Activated T-helper 2 cell treated with anti-CD3 and anti-CD28 coated beads, Interferon-gamma antibody, Interleukin-2, Interleukin-4, amounts not matched to agents 10 μg/mL and 5 μg/mL and 100 μg/mL, durations not matched to agents 14 hours and 24 hours and 36 hours (primary cell): ENCODE measurements around the gene SRP9. TPM values are rescaled to one million over a fixed set of nuclear protein-coding genes. Genes with fewer than 3 reads are reported as not detected.
"Not testable (repeated sequence)": the region's sequence is repeated elsewhere in the genome, so short reads cannot be mapped to it uniquely, and the experiment has no call there.

Source experiments
- DNase-seq: peaks from one replicate; pipeline ENCODE4 v3.0.0; 2021; ENCODE audit warnings: low spot score
- H3K27ac Mint-ChIP-seq: one replicate; pipeline ENCODE4 v1.8.0; 2021; ENCODE audit warnings: mixed read lengths
- H3K27me3 Mint-ChIP-seq: one replicate; pipeline ENCODE4 v1.8.0; 2021; ENCODE audit warnings: low read depth, mixed read lengths
- H3K36me3 Mint-ChIP-seq: one replicate; pipeline ENCODE4 v1.8.0; 2021; ENCODE audit warnings: low read depth, mixed read lengths
- H3K4me1 Mint-ChIP-seq: one replicate; pipeline ENCODE4 v1.8.0; 2021; ENCODE audit warnings: low read depth, mixed read lengths
- H3K4me3 Mint-ChIP-seq: one replicate; pipeline ENCODE4 v1.8.0; 2021; ENCODE audit warnings: low read depth, mild to moderate bottlenecking, moderate library complexity, mixed read lengths
- H3K9me3 Mint-ChIP-seq: one replicate; pipeline ENCODE4 v1.8.0; 2021; ENCODE audit warnings: mixed read lengths
- intact Hi-C: fragments of 100-400 bp; cut with micrococcal nuclease; formaldehyde crosslinking; loops from one replicate; pipeline ENCODE4 v1.15.1; 2023
- total RNA-seq: library from RNA; stranded (reverse); gene quantifications from 2 replicates; pipeline ENCODE4 v1.2.3, GENCODE V29; 2022

Gene SRP9
- total RNA-seq, 1 donor from 2014 or later, result 270 TPM

DNA sequence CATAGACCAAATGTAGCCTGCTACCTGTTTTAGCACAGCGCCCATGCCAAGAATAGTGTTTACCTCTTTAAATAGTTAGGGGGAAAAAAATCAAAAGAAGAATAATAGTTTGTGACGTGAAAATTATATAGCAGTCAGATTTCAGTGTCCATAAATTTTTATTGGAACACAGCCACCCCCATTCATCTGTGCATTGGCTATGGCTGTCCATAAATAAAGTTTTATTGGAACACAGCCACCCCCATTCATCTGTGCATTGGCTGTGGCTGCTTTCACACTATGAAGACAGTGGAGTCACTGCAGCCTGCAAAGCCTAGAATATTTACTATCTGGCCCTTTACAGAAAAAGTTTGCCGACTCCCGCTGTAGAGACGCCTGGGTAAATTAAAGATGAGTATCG lies 53.2 kb downstream of the SRP9 start:
- Mint-ChIP-seq H3K9me3 (no peaks in the 10 kb centered on the region), H3K36me3 (no peaks in the 10 kb centered on the region), H3K4me1 (no peaks in the 10 kb centered on the region), H3K27ac (no peak overlapping the region), H3K27me3 (no peaks in the 10 kb centered on the region), H3K4me3 (no peak overlapping the region)
- intact Hi-C loops, result no loop called here
- no peak for DNase-seq

DNA sequence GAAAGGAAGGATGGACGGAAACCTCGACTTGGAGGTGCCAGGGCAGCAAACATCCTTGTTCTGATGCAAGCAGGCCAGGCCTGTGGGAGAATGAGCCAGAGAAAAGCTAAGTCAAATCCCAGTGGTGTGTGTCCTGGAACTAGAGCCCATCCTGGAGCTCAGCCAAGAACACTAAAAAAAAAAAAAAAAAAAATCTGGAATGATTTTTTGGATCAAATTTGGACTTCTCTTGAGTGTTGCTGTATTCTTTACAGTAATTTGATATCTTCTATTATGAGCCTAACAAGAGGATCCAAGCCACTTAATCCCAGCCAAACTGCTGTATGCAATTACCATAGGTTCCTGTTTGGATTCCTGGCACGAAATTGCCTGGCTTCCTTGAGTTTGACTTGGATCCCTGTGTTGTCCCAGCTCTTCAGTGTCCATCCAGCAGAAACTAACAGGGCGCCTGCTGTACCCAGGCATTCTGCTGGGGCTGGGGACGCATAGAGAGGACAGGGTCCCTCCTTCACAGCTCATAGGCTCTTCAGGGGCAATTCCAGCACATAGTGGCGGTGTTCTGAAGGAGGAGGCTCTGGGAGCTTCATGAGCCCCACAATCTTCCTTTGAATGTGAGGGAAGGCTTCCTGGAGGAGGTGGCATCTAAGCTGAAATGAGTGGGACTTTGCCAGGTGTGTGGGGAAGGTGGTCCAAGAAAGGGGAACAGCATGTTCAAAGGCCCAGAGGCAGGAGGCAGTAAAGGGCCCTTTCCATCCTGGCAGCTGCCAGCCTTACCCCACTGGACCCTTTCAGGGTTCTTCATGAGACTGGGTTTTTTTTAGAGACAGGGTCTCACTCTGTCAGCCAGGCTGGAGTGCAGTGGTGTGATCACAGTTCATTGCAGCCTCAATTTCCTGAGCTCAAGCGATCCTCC lies 57.0 kb downstream of the SRP9 start:
- DNase-seq, result no peak
- Mint-ChIP-seq H3K4me3 (no peak overlapping the region), H3K9me3 (no peaks in the 10 kb centered on the region), H3K36me3 (no peaks in the 10 kb centered on the region), H3K27me3 (no peaks in the 10 kb centered on the region), H3K4me1 (no peaks in the 10 kb centered on the region), H3K27ac (no peak overlapping the region)
- intact Hi-C loops, result no loop called here

DNA sequence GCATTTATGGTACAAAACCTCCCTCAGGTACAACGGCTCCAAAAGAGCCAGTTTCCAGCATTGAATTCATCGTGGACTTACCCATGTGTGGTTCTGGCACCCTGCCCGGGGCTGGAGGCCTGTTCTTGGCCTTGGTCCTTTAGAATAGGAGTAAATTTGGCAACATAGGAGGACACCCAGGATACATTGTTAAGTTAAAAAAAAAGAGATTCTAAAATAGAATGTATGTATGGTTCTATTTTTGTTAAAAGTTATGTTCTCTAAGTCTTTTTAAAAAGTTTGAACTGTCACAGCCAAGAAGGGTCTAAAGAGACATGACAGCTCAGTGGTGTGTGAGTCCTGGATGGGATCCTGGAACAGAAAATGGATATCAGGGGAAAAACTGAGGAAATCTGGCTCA lies 58.2 kb downstream of the SRP9 start:
- H3K27ac Mint-ChIP-seq, result no peak overlapping the region
- no peaks in the 10 kb centered on the region for H3K36me3 Mint-ChIP-seq
- no peaks in the 10 kb centered on the region for H3K4me1 Mint-ChIP-seq
- no peaks in the 10 kb centered on the region for H3K27me3 Mint-ChIP-seq
- intact Hi-C loops, result no loop called here
- H3K4me3 Mint-ChIP-seq, result no peak overlapping the region
- H3K9me3 Mint-ChIP-seq, result no peaks in the 10 kb centered on the region
- DNase-seq, result no peak

DNA sequence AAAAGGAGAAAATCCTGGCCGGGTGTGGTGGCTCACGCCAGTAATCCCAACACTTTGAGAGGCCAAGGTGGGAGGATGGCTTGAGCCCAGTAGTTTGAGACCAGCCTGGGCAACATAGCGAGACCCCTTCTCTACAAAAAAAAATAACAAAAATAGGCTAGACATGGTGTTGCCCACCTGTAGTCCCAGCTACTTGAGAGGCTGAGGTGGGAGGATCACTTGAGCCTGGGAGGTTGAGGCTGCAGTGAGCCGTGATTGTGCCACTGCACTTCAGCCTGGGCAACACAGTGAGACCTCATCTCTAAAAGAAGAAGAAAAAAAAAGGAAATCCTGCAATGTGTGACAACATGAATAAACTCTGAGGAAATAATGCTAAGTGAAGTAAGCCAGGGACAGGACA lies 58.7 kb downstream of the SRP9 start:
- intact Hi-C loops, DNase-seq, H3K36me3 Mint-ChIP-seq, H3K4me3 Mint-ChIP-seq, H3K4me1 Mint-ChIP-seq, H3K27ac Mint-ChIP-seq, H3K9me3 Mint-ChIP-seq, H3K27me3 Mint-ChIP-seq: not testable (repeated sequence)

DNA sequence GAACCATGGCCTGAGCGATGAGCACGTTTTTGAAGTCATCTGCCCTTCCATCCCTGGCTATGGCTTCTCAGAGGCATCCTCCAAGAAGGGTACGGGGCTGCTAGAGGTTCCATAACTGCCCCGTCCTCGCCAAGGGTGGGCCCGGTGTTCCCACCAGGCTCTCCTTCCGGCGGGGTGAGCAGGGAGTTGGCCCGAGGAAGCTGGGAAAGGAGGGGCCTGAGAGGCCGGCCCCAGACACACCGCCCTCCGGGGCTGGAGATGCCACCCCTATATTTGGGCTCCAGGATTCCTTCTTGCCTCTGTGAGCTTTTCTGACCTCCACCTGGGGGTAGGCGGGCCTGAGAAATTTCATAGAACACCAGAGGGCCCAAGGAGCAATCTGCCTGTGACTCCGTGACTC lies 61.2 kb downstream of the SRP9 start:
- intact Hi-C loops, result no loop called here
- Mint-ChIP-seq H3K27me3 (no peaks in the 10 kb centered on the region), H3K27ac (no peak overlapping the region), H3K4me3 (no peak overlapping the region), H3K9me3 (no peaks in the 10 kb centered on the region), H3K36me3 (no peaks in the 10 kb centered on the region), H3K4me1 (no peaks in the 10 kb centered on the region)
- no peak for DNase-seq

Other genes with a start within 250 kb of the SRP9 start
- 0.11 and 0.14 TPM in 2 replicates for gene ENAH, start 124.7 kb upstream of the SRP9 start, total RNA-seq
- gene EPHX1, start 32.3 kb downstream of the SRP9 start, total RNA-seq, result 2.2 and 2.9 TPM in 2 replicates
- gene TMEM63A, start 104.6 kb downstream of the SRP9 start, total RNA-seq, result 32.5 and 33.5 TPM in 2 replicates
- gene LEFTY1, start 111.3 kb downstream of the SRP9 start, total RNA-seq, result not detected in 2 replicates
- 117 and 121 TPM in 2 replicates for gene PYCR2, start 146.4 kb downstream of the SRP9 start, total RNA-seq
- not detected in 2 replicates for gene LEFTY2, start 163.4 kb downstream of the SRP9 start, total RNA-seq
- 22.0 and 22.3 TPM in 2 replicates for gene SDE2, start 221.5 kb downstream of the SRP9 start, total RNA-seq